OCI-LY7 (cell line): ENCODE data around the gene YARS1. TPM values are rescaled to one million over a fixed set of nuclear protein-coding genes. Genes with fewer than 3 reads are reported as not detected.

Source experiments
- BruUV-seq: library from RNA; stranded (reverse); fragments of 400-500 nt; replicated peaks from 2 replicates; lab custom pipeline; 2021; lab: Mats Ljungman, UMichigan
- CTCF ChIA-PET: fragments of 300-600 bp; sonication (Branson Sonifier 250); formaldehyde crosslinking; loops from one replicate; lab custom pipeline; 2022; ENCODE audit warnings: antibody characterized with exemption; ENCODE audit not compliant: unreplicated experiment; lab: Charles Lee
- POLR2A ChIA-PET: fragments of 300-600 bp; sonication (Branson Sonifier 250); formaldehyde crosslinking; loops from one replicate; lab custom pipeline; 2022; ENCODE audit warnings: antibody characterized with exemption; lab: Charles Lee
- DNase-seq: peaks from one replicate; pipeline ENCODE4 v3.0.0-alpha.2; 2015; ENCODE audit warnings: low spot score
- H2AFZ ChIP-seq: fragments of 200-600 bp; sonication (generic), shearing (Covaris generic); 2 replicates; pipeline ENCODE4 v1.6.1; 2014; ENCODE audit warnings: mild to moderate bottlenecking, antibody characterized with exemption, low read length, moderate library complexity
- H3K27ac ChIP-seq: fragments of 200-600 bp; sonication (generic); 2 replicates; pipeline ENCODE4 v1.5.1; 2014; ENCODE audit warnings: mixed run types, low read depth, mild to moderate bottlenecking, moderate library complexity, low read length, inconsistent platforms; ENCODE audit not compliant: poor library complexity, severe bottlenecking
- H3K36me3 ChIP-seq: fragments of 200-600 bp; sonication (generic); 2 replicates; pipeline ENCODE4 v1.6.1; 2014; ENCODE audit warnings: mild to moderate bottlenecking, antibody characterized with exemption, low read length, moderate library complexity, mixed read lengths; ENCODE audit not compliant: insufficient read depth
- H3K4me1 ChIP-seq: fragments of 200-600 bp; sonication (generic); 2 replicates; pipeline ENCODE4 v1.5.1; 2014; ENCODE audit warnings: mild to moderate bottlenecking, low read length; ENCODE audit not compliant: insufficient read depth, poor library complexity, severe bottlenecking
- H3K4me2 ChIP-seq: fragments of 200-600 bp; sonication (generic); 2 replicates; pipeline ENCODE4 v1.6.1; 2014; ENCODE audit warnings: mild to moderate bottlenecking, low read length
- H3K4me3 ChIP-seq: fragments of 200-600 bp; sonication (generic); 2 replicates; pipeline ENCODE4 v1.5.1; 2014; ENCODE audit warnings: mild to moderate bottlenecking, low read depth, low read length; ENCODE audit not compliant: poor library complexity, severe bottlenecking
- H3K79me2 ChIP-seq: fragments of 200-600 bp; sonication (generic); 2 replicates; pipeline ENCODE4 v1.6.1; 2016; ENCODE audit warnings: low read depth, mild to moderate bottlenecking, low read length, moderate library complexity, mixed read lengths; ENCODE audit not compliant: insufficient read depth
- H3K9me2 ChIP-seq: fragments of 200-600 bp; sonication (generic); 2 replicates; pipeline ENCODE4 v1.6.1; 2016; ENCODE audit warnings: mild to moderate bottlenecking, low read length, mixed read lengths; ENCODE audit not compliant: insufficient read depth
- H3K9me3 ChIP-seq: fragments of 200-600 bp; sonication (generic); 2 replicates; pipeline ENCODE4 v1.6.1; 2014; ENCODE audit warnings: mild to moderate bottlenecking, mixed run types, low read length, mixed read lengths
- H4K20me1 ChIP-seq: fragments of 200-600 bp; sonication (generic); 2 replicates; pipeline ENCODE4 v1.6.1; 2014; ENCODE audit warnings: mild to moderate bottlenecking, antibody characterized with exemption, low read length, moderate library complexity, mixed read lengths; ENCODE audit not compliant: insufficient read depth
- EZH2phosphoT487 ChIP-seq: fragments of 200-600 bp; sonication (generic); IDR thresholded peaks from 2 replicates; pipeline ENCODE4 v1.6.1; 2018; ENCODE audit warnings: low read depth, borderline replicate concordance, mild to moderate bottlenecking, mixed run types, antibody characterized with exemption, low read length, moderate library complexity, mixed read lengths
- intact Hi-C: fragments of 100-400 bp; cut with micrococcal nuclease; formaldehyde crosslinking; loops from one replicate; pipeline ENCODE4 v1.10.0; 2022; ENCODE audit not compliant: unreplicated experiment
- total RNA-seq, 2 experiments: library from RNA; depleted of rRNA in 1 of 2; stranded (reverse); fragments of >200 nt in 1 of 2; shearing (Covaris generic) in 1 of 2; gene quantifications; 2 replicates each; pipeline ENCODE4 v1.2.3, GENCODE V29; 2014 to 2022
- TF ChIP-seq, protein P1 (sequence below): fragments of 200-600 bp; sonication (generic); conservative IDR thresholded peaks from 2 replicates; pipeline ENCODE4 v1.5.1; 2014; ENCODE audit warnings: mild to moderate bottlenecking, antibody characterized with exemption, low read length, moderate library complexity, mixed read lengths

The YARS1 gene
- total RNA-seq, 2 experiments from 2014 or later = 276 to 321 TPM

DNA sequence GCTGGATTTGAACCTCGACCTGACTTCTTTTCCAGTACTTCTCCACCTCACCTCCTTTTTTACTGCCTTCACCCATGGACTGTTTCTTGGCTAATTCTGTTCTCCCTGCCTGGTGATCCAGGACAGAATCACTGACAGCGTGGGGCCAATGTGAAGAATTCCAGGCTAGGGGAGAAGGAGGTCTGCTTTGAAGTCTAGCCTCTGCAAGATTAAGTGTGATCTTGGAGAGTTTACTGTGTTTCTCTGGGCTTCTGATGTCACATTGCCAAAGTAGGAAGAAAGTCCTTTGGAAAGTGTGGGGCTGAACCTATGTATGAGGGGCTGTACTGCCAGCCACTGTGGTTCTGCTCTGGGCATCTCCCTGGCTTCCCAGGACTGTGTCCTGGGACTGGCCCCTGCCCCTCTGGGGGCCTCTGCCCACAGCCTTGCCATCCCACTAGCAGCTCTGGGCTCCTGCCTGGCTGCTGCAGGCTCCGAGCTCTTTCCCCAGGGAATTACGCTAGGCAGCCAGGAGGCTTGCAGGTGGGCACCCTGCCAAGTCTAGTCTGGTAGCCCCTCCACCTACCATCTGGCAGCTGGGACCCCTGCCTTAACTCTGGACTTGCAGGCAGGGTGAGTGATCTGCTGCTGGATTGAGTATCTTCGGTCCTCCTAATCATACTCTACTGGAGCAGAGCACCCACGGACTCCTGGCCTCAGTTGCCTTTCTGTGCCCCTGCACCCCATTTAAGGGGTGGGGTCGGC, 52.2 kb downstream of the YARS1 start:
- BruUV-seq = no TSS peak
- CTCF ChIA-PET = no interaction called here

DNA sequence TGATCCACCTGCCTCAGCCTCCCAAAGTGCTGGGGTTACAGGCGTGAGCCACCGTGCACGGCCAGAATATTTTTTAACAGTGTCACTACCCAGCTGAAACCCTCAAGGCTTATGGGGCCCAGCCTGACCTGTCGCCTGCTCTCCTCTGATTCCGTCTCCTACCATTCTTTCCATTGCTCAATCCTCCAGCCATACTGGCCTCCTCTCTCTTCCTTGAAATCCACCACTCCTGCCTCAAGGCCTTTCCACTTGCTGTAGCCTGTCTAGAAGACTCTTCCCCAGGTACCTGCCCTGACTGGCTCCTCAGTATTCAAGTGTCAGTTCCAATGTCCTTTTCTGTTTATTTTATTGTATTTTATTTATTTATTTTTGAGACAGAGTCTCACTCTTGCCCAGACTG, 53.9 kb downstream of the YARS1 start:
- H3K27ac ChIP-seq = no peak overlapping the region
- POLR2A ChIA-PET = interaction anchor here (0.6 kb wide), 2 partner anchors 43 to 785 kb away, joined by 3 to 4 read pairs; no protein-coding TSS in a partner anchor
- H3K4me2 ChIP-seq = no peak overlapping the region
- H3K9me3 ChIP-seq = no peaks in the 10 kb centered on the region
- intact Hi-C loops = no loop called here
- H3K4me3 ChIP-seq = no peak overlapping the region
- no peaks in the 10 kb centered on the region for H3K9me2 ChIP-seq
- no peak overlapping the region for H2AFZ ChIP-seq
- BruUV-seq = no TSS peak
- H3K4me1 ChIP-seq = no peaks in the 10 kb centered on the region
- no peak for DNase-seq
- no peaks in the 10 kb centered on the region for H3K36me3 ChIP-seq
- H4K20me1 ChIP-seq = no peaks in the 10 kb centered on the region
- TF ChIP-seq, protein P1, sequence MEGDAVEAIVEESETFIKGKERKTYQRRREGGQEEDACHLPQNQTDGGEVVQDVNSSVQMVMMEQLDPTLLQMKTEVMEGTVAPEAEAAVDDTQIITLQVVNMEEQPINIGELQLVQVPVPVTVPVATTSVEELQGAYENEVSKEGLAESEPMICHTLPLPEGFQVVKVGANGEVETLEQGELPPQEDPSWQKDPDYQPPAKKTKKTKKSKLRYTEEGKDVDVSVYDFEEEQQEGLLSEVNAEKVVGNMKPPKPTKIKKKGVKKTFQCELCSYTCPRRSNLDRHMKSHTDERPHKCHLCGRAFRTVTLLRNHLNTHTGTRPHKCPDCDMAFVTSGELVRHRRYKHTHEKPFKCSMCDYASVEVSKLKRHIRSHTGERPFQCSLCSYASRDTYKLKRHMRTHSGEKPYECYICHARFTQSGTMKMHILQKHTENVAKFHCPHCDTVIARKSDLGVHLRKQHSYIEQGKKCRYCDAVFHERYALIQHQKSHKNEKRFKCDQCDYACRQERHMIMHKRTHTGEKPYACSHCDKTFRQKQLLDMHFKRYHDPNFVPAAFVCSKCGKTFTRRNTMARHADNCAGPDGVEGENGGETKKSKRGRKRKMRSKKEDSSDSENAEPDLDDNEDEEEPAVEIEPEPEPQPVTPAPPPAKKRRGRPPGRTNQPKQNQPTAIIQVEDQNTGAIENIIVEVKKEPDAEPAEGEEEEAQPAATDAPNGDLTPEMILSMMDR = no peak
- TF ChIP-seq EZH2phosphoT487 = no peak
- CTCF ChIA-PET = no interaction called here
- H3K79me2 ChIP-seq = no peaks in the 10 kb centered on the region

More for the DNA sequence above, 52.2 kb downstream of the YARS1 start:
- no peak for TF ChIP-seq EZH2phosphoT487
- no peak overlapping the region for H3K4me2 ChIP-seq
- no peaks in the 10 kb centered on the region for H3K9me3 ChIP-seq
- POLR2A ChIA-PET = no interaction called here
- H2AFZ ChIP-seq = no peak overlapping the region
- no peak for DNase-seq
- intact Hi-C loops = no loop called here
- no peaks in the 10 kb centered on the region for H3K9me2 ChIP-seq
- no peaks in the 10 kb centered on the region for H3K79me2 ChIP-seq
- no peaks in the 10 kb centered on the region for H3K4me1 ChIP-seq
- H4K20me1 ChIP-seq = no peaks in the 10 kb centered on the region
- no peak overlapping the region for H3K4me3 ChIP-seq
- H3K36me3 ChIP-seq = no peaks in the 10 kb centered on the region
- H3K27ac ChIP-seq = no peak overlapping the region

DNA sequence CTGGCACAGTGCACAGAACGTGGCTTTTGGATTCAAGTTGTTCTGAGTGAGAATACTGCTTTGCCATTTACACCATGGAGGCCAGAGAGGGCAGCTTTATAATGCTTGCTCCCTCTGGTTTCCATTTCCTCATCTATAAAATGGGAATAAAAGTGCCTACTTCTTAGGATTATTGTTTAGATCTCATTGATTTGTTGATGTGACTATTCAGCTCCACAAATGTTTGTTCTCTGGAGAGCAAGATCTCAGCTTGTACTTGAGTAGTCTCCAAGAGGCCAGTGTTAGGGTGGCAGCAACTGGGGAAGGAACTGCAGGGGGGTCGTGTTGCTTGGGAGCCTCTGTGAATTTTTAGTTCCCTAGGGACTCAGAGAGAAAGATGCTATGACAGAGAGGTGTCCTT, 55.2 kb downstream of the YARS1 start:
- Histone ChIP-seq H3K4me1 (no peaks in the 10 kb centered on the region), H3K27ac (no peak overlapping the region), H4K20me1 (no peaks in the 10 kb centered on the region), H3K4me2 (no peak overlapping the region), H3K79me2 (no peaks in the 10 kb centered on the region), H3K9me3 (no peaks in the 10 kb centered on the region), H3K36me3 (no peaks in the 10 kb centered on the region), H3K9me2 (no peaks in the 10 kb centered on the region), H3K4me3 (no peak overlapping the region), H2AFZ (no peak overlapping the region)
- TF ChIP-seq EZH2phosphoT487 = no peak
- TF ChIP-seq, protein P1 = no peak
- CTCF ChIA-PET = no interaction called here
- POLR2A ChIA-PET = interaction anchor here (0.7 kb wide), 1 partner anchor 322 kb away, joined by 3 read pairs; no protein-coding TSS in a partner anchor
- no TSS peak for BruUV-seq
- DNase-seq = no peak
- intact Hi-C loops = no loop called here
